Stomach (tissue), 9 donors: ENCODE data around the gene HEATR9. TPM values are rescaled to one million over a fixed set of nuclear protein-coding genes. Genes with fewer than 3 reads are reported as not detected.
A peak's percentile ranks its signal among the peaks of the same experiment; 100 is the strongest.

ENCODE experiments used
- DNase-seq, 2 donors: peaks; one replicate each; pipeline versions ENCODE4 v3.0.0 to v3.0.0-alpha.2; 2013 to 2019
- H3K27ac ChIP-seq, 5 donors: fragments of 200-600 bp in 4 of 5; sonication (generic) in 4 of 5; one replicate each; pipeline ENCODE4 v1.5.1; 2013 to 2019; ENCODE audit warnings: mild to moderate bottlenecking in 1 of 5, moderate library complexity in 1 of 5
- H3K27me3 ChIP-seq, 3 donors: fragments of 200-600 bp; sonication (generic); one replicate each; pipeline ENCODE4 v1.5.1; 2017 to 2019; ENCODE audit warnings: mixed run types in 1 of 3
- H3K36me3 ChIP-seq, 4 donors: fragments of 200-600 bp; sonication (generic); 1 replicate in 3 of 4; 2 replicates in 1 of 4; pipeline ENCODE4 v1.5.1; 2016 to 2019
- H3K4me1 ChIP-seq, 4 donors: fragments of 200-600 bp; sonication (generic); one replicate each; pipeline ENCODE4 v1.5.1; 2016 to 2019
- H3K4me3 ChIP-seq, 4 donors: fragments of 200-600 bp; sonication (generic) in 3 of 4; one replicate each; pipeline ENCODE4 v1.5.1; 2016 to 2019; ENCODE audit warnings: mild to moderate bottlenecking in 1 of 4
- H3K9me3 ChIP-seq, 4 donors: fragments of 200-600 bp; sonication (generic); one replicate each; pipeline ENCODE4 v1.5.1; 2016 to 2019
- CTCF ChIP-seq, 7 experiments: fragments of 450-650 bp in 4 of 7; fragments of 200-600 bp in 3 of 7; sonication (generic) in 3 of 7; IDR thresholded peaks; one replicate each; pipeline ENCODE4 v1.5.1; 2016 to 2019; ENCODE audit warnings: antibody characterized with exemption in 7 of 7, control low read depth in 2 of 7, mild to moderate bottlenecking in 1 of 7
- EP300 ChIP-seq: sonication (generic); formaldehyde crosslinking; IDR thresholded peaks from one replicate; pipeline ENCODE4 v1.6.1; 2017; ENCODE audit warnings: antibody characterized with exemption
- POLR2A ChIP-seq, 4 donors: fragments of 450-650 bp; IDR thresholded peaks; one replicate each; pipeline ENCODE4 v1.6.1; 2016; ENCODE audit warnings: antibody characterized with exemption in 4 of 4, control low read depth in 2 of 4, mild to moderate bottlenecking in 1 of 4, moderate library complexity in 1 of 4
- POLR2AphosphoS5 ChIP-seq, 3 donors: sonication (generic); formaldehyde crosslinking; IDR thresholded peaks; one replicate each; pipeline ENCODE4 v1.6.1; 2016; ENCODE audit warnings: antibody characterized with exemption in 3 of 3
- whole genome bisulfite sequencing, 5 donors: extraction: QIAGEN DNeasy Blood & Tissue Kit in 3 of 5; methylation state at CpG; one replicate each; pipeline versions ENCODE4 v1.1.5 to v1.1.7; 2013 to 2018; 5-methylcytosine and 5-hydroxymethylcytosine counted together
- intact Hi-C: fragments of 100-400 bp; cut with DNase I; formaldehyde crosslinking; loops from one replicate; pipeline ENCODE4 v1.15.1; 2023; ENCODE audit warnings: low total_unique reads
- polyA plus RNA-seq, 3 donors: library from polyadenylated mRNA; stranded (reverse); fragments of 200-250 nt; gene quantifications; one replicate each; pipeline ENCODE4 v1.2.3, GENCODE V29; 2013
- total RNA-seq, 5 donors: library from RNA; depleted of rRNA; stranded (reverse); fragments of >200 nt; gene quantifications; one replicate each; pipeline versions ENCODE4 v1.1.0 to v1.2.3, GENCODE V29; 2014 to 2016
- donor health status: healthy with polysubstance abuse.
- donor health status: Bipolar disorder and iron deficiency.
- donor health status: healthy.

HEATR9 gene
- total and polyA plus RNA-seq, 8 donors, result 0.29 TPM; not detected in 7

- no peak overlapping the region for H3K27ac ChIP-seq
- TF ChIP-seq CTCF (IDR thresholded peaks at IDR 0.05), result no peak
- TF ChIP-seq EP300, result no peak
- no peak for TF ChIP-seq POLR2AphosphoS5 (IDR thresholded peaks at IDR 0.05)
- no peak for TF ChIP-seq POLR2A (IDR thresholded peaks at IDR 0.05)
- DNase-seq, result no peak
- H3K9me3 ChIP-seq, result no peaks in the 10 kb centered on the region
- H3K27me3 ChIP-seq, result no peaks in the 10 kb centered on the region
- peaks cover 0 to 58% (median 25%) of the 10 kb centered on the region in 4 donors for H3K4me1 ChIP-seq
- no peak overlapping the region for H3K4me3 ChIP-seq
- H3K36me3 ChIP-seq, result peaks cover 16 to 77% (median 67%) of the 10 kb centered on the region in 4 donors
- 37 to 56% (median 44%) methylated on average over 1 of the region's 1 CpG for WGBS, 5 donors
- intact Hi-C loops, result no loop called here
Measured at GRCh38 chr17:35819455-35819854, 49.2 kb downstream of the HEATR9 start.

GRCh38 chr17:35817196-35817595 is 51.5 kb downstream of the HEATR9 start:
- H3K4me1 ChIP-seq, result peaks cover 0 to 80% (median 36%) of the 10 kb centered on the region in 4 donors
- no peaks in the 10 kb centered on the region for H3K9me3 ChIP-seq
- peak overlapping the region in 1 of 5 donors; percentile 2 for H3K27ac ChIP-seq
- H3K27me3 ChIP-seq, result no peaks in the 10 kb centered on the region
- H3K36me3 ChIP-seq, result peaks cover 5 to 54% (median 44%) of the 10 kb centered on the region in 4 donors
- TF ChIP-seq POLR2A (IDR thresholded peaks at IDR 0.05) (no peak), CTCF (IDR thresholded peaks at IDR 0.05) (no peak), EP300 (no peak), POLR2AphosphoS5 (IDR thresholded peaks at IDR 0.05) (no peak)
- no peak for DNase-seq
- intact Hi-C loops, result no loop called here
- no peak overlapping the region for H3K4me3 ChIP-seq
- 31 to 44% (median 39%) methylated on average over 1 of the region's 1 CpG for WGBS, 5 donors

GRCh38 chr17:35816723-35817122 is 52.0 kb downstream of the HEATR9 start:
- Histone ChIP-seq H3K36me3 (peaks cover 5 to 49% (median 39%) of the 10 kb centered on the region in 4 donors), H3K4me1 (peaks cover 2 to 85% (median 41%) of the 10 kb centered on the region in 4 donors), H3K27me3 (no peaks in the 10 kb centered on the region), H3K27ac (peak overlapping the region in 1 of 5 donors; percentile 2), H3K9me3 (no peaks in the 10 kb centered on the region), H3K4me3 (no peak overlapping the region)
- TF ChIP-seq POLR2AphosphoS5 (IDR thresholded peaks at IDR 0.05), result no peak
- TF ChIP-seq EP300, result no peak
- no peak for TF ChIP-seq POLR2A (IDR thresholded peaks at IDR 0.05)
- no peak for TF ChIP-seq CTCF (IDR thresholded peaks at IDR 0.05)
- no peak for DNase-seq
- intact Hi-C loops, result no loop called here
- 68 to 82% (median 69%) methylated on average over 4 to 5 of the region's 5 CpGs for WGBS, 5 donors

- Histone ChIP-seq H3K9me3 (no peaks in the 10 kb centered on the region), H3K27me3 (no peaks in the 10 kb centered on the region), H3K4me1 (peaks cover 18 to 82% (median 61%) of the 10 kb centered on the region in 4 donors), H3K4me3 (no peak overlapping the region), H3K36me3 (peaks cover 0 to 10% (median 3%) of the 10 kb centered on the region in 4 donors), H3K27ac (no peak overlapping the region)
- 80 to 96% (median 92%) methylated on average over 5 of the region's 5 CpGs for WGBS, 5 donors
- TF ChIP-seq EP300, result no peak
- no peak for TF ChIP-seq POLR2A (IDR thresholded peaks at IDR 0.05)
- TF ChIP-seq POLR2AphosphoS5 (IDR thresholded peaks at IDR 0.05), result no peak
- no peak for TF ChIP-seq CTCF (IDR thresholded peaks at IDR 0.05)
- intact Hi-C loops, result no loop called here
- DNase-seq, result no peak
Measured at GRCh38 chr17:35812456-35812855, 56.2 kb downstream of the HEATR9 start.
